ENCODE results near the gene PRADC1. TPM values are rescaled to one million over a fixed set of nuclear protein-coding genes. Genes with fewer than 3 reads are reported as not detected.
"Not testable (repeated sequence)": the region's sequence is repeated elsewhere in the genome, so short reads cannot be mapped to it uniquely, and the experiment has no call there.

PRADC1 gene
- total and polyA plus RNA-seq, 4 donors: 12.1 to 41.4 (median 30.6) TPM

DNA sequence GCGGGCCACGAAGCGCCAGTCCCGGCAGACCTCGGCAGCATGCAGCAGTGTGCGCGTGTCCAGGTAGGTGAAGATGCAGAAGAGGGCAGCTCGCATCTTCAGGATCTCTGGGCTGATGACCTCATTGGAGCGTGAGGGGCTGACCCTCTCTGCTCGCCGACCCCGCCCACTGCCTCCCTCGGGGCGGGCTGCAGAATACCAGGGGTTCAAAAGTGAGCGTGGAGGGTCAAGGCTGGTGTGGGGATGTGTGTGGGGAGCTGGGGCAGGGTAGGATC is 31.2 kb upstream of the PRADC1 start (continued):
- TF ChIP-seq, protein P1, sequence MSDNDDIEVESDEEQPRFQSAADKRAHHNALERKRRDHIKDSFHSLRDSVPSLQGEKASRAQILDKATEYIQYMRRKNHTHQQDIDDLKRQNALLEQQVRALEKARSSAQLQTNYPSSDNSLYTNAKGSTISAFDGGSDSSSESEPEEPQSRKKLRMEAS (IDR thresholded peaks at IDR 0.05): no peak
- TF ChIP-seq TAF1 (conservative IDR thresholded peaks at IDR 0.05): no peak

GRCh38 chr2:73263540-73264331 is 30.7 kb upstream of the PRADC1 start:
- H3K9ac ChIP-seq (ENCODE audit: low read depth in 1 of 2, low read length in 2 of 2): no peak overlapping the region

GRCh38 chr2:73262691-73263429 is 29.8 kb upstream of the PRADC1 start:
- not testable (repeated sequence) for H3K4me1 ChIP-seq (ENCODE audit: control insufficient read depth in 4 of 4, insufficient read depth in 4 of 4, low read length in 3 of 4); H3K4me3 ChIP-seq (ENCODE audit: low read depth in 1 of 3, low read length in 3 of 3); DNase-seq (ENCODE audit: low spot score); H3K9me3 ChIP-seq (ENCODE audit: control insufficient read depth in 4 of 4, low read length in 3 of 4); H3K36me3 ChIP-seq (ENCODE audit: control insufficient read depth in 4 of 4, insufficient read depth in 3 of 4, low read depth in 1 of 4, low read length in 3 of 4); H3K9ac ChIP-seq (ENCODE audit: low read depth in 1 of 2, low read length in 2 of 2); H3K27me3 ChIP-seq (ENCODE audit: control insufficient read depth in 4 of 4, insufficient read depth in 4 of 4, low read length in 3 of 4); H3K27ac ChIP-seq (ENCODE audit: low read depth in 1 of 2, low read length in 2 of 2)
- 94% methylated on average over 18 of the region's 18 CpGs for WGBS

More at GRCh38 chr2:73263540-73264331, 30.7 kb upstream of the PRADC1 start:
- Histone ChIP-seq H3K4me3 (ENCODE audit: low read depth in 1 of 3, low read length in 3 of 3) (no peak overlapping the region), H3K4me1 (ENCODE audit: control insufficient read depth in 4 of 4, insufficient read depth in 4 of 4, low read length in 3 of 4) (peaks cover 0 to 5% (median 2%) of the 10 kb centered on the region in 4 donors), H3K9me3 (ENCODE audit: control insufficient read depth in 4 of 4, low read length in 3 of 4) (no peaks in the 10 kb centered on the region), H3K36me3 (ENCODE audit: control insufficient read depth in 4 of 4, insufficient read depth in 3 of 4, low read depth in 1 of 4, low read length in 3 of 4) (no peaks in the 10 kb centered on the region), H3K27ac (ENCODE audit: low read depth in 1 of 2, low read length in 2 of 2) (no peak overlapping the region), H3K27me3 (ENCODE audit: control insufficient read depth in 4 of 4, insufficient read depth in 4 of 4, low read length in 3 of 4) (no peaks in the 10 kb centered on the region)
- TF ChIP-seq, protein P1 (IDR thresholded peaks at IDR 0.05): no peak
- DNase-seq (ENCODE audit: low spot score): no peak
- 94% methylated on average over 16 of the region's 16 CpGs for WGBS

- no peaks in the 10 kb centered on the region for H3K27me3 ChIP-seq (ENCODE audit: control insufficient read depth in 4 of 4, insufficient read depth in 4 of 4, low read length in 3 of 4)
These were observed 29.1 kb upstream of the PRADC1 start for GRCh38 chr2:73262108-73262651.

More at GRCh38 chr2:73262108-73262651, 29.1 kb upstream of the PRADC1 start:
- Histone ChIP-seq H3K9ac (ENCODE audit: low read depth in 1 of 2, low read length in 2 of 2) (no peak overlapping the region), H3K27ac (ENCODE audit: low read depth in 1 of 2, low read length in 2 of 2) (no peak overlapping the region), H3K9me3 (ENCODE audit: control insufficient read depth in 4 of 4, low read length in 3 of 4) (no peaks in the 10 kb centered on the region), H3K4me3 (ENCODE audit: low read depth in 1 of 3, low read length in 3 of 3) (no peak overlapping the region), H3K36me3 (ENCODE audit: control insufficient read depth in 4 of 4, insufficient read depth in 3 of 4, low read depth in 1 of 4, low read length in 3 of 4) (no peaks in the 10 kb centered on the region), H3K4me1 (ENCODE audit: control insufficient read depth in 4 of 4, insufficient read depth in 4 of 4, low read length in 3 of 4) (no peaks in the 10 kb centered on the region)
- DNase-seq (ENCODE audit: low spot score): no peak
- TF ChIP-seq RAD21 (IDR thresholded peaks at IDR 0.05): no peak
- no peak for TF ChIP-seq HNF4G (IDR thresholded peaks at IDR 0.05)
- TF ChIP-seq, protein P2, sequence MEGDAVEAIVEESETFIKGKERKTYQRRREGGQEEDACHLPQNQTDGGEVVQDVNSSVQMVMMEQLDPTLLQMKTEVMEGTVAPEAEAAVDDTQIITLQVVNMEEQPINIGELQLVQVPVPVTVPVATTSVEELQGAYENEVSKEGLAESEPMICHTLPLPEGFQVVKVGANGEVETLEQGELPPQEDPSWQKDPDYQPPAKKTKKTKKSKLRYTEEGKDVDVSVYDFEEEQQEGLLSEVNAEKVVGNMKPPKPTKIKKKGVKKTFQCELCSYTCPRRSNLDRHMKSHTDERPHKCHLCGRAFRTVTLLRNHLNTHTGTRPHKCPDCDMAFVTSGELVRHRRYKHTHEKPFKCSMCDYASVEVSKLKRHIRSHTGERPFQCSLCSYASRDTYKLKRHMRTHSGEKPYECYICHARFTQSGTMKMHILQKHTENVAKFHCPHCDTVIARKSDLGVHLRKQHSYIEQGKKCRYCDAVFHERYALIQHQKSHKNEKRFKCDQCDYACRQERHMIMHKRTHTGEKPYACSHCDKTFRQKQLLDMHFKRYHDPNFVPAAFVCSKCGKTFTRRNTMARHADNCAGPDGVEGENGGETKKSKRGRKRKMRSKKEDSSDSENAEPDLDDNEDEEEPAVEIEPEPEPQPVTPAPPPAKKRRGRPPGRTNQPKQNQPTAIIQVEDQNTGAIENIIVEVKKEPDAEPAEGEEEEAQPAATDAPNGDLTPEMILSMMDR (IDR thresholded peaks at IDR 0.05; ENCODE audit: low read depth, low read length, missing input control): no peak
- no peak for TF ChIP-seq TAF1 (conservative IDR thresholded peaks at IDR 0.05)
- no peak for TF ChIP-seq HNF4A (conservative IDR thresholded peaks at IDR 0.05)
- TF ChIP-seq, protein P1 (IDR thresholded peaks at IDR 0.05): no peak
- no peak for TF ChIP-seq ZBTB33 (IDR thresholded peaks at IDR 0.05)
- WGBS: 79% methylated on average over 4 of the region's 4 CpGs

All from liver (tissue), 9 donors.